Stimulated activated CD8-positive, alpha-beta memory T cell treated with anti-CD3 and anti-CD28 coated beads, Interleukin-15, amount 100 ng/mL, for 4 hours (primary cell): ENCODE measurements around the gene DBP.
A peak's percentile ranks its signal among the peaks of the same experiment; 100 is the strongest.

Experiments
- DNase-seq, 2 donors: peaks; one replicate each; pipeline ENCODE4 v3.0.0-alpha.2; 2020; ENCODE audit warnings: low read depth in 2 of 2

Gene DBP

DNA sequence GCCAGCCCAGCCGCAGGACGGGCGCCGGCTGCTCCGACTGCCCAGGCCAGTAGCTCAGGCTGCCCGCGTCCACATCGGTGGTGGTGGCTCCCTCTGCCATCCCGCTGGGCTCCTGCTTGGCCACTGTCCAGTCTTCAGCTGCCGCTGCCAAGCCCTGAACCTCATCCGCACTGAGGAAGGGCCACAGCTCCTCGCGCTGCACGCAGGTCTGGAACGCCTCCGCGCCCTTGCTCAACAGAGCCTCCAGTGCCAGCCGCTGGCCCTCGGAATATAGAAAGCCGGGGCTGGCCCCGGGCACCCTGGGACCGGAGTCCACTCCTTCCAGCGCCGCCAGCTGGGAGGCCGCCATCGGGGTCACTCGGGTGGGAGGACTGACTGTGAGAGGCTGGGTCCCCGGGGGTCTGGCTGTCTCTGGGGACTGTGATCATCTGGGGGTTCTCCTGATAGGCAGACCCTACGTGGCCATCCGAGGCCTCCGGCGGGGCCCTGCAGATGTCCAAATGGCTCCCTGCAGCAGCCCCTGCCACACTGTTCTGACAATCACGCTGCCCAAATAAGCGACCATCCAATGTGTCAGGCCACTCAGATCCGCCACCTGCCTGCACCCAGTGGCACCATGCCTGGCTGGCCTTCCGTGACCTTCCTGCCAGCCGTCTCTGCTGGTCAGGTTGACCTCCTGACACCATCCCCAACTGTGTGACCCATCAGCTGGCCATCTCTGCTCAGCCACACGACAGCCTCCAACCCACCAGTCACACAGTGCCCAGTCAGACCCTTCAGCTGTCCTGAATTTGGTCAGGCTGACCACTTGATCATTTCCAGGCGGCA is 23.9 kb downstream of the DBP start:
- DNase-seq: no peak

DNA sequence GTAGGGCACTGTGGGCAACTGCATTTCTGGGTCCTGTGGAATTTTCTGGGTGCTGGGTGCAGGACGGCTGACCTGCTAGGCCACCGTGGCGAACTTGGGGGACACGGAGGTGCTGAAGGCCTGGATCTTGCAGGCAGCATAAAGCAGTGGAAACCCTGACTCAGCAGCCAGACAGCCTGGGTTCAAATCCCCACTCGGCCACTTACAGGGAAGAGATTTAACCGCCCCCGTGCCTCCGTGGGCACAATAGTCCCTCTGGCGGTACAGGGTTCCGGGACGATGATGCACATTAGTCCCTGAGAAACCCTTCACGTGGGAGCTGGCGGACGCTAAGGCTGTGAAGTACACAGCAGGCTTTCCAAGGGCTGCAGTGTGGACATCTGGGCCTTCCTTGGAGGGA is 25.3 kb downstream of the DBP start:
- no peak for DNase-seq

DNA sequence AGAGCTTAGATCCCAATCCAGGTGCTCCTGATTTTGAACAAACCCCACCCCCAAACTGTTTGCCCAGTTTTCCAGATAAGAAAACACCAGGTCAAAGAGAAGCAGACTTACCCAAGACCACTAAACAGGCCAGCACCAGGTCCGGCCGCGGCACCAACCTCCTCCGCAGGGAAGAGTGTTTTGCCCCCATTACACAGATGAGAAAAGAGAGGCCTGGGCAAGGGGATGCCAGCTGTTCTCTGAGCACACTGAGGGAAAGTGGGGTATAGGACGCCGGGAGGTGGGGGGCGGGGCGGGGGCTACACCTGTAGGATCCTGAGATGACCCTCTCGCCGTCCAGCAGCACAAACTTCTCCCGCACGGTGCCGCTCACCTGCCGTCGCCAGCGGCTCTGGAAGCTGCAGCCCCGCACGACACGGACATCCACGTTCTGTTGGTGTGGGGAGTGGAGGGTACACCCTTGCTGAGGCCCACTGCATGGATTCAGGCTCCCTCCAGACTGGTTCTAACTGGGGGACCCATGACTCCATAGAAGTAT is 27.5 kb downstream of the DBP start:
- no peak for DNase-seq

DNA sequence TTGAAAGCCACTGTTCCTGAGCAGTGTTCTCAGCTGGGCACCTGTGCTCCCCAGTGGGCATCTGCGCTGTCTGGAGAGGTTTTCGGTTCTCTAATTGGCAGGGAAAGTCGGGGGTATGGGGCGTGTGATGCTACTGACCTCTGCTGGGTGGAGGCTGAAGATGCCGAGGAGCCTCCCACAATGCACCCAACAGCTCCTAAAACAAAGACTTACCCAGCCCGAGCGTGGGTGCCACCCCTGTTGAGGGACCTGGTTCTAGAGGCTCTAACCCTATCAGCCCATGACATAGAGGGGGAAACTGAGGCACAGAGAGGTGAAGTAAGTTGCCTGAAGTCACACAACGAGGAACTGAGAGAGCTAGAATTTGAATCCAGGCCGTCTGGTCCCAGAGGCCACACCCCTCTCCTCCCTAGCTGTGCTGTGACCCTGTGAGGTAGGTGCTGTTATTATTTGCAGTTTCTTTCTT is 28.3 kb downstream of the DBP start:
- no peak for DNase-seq

DNA sequence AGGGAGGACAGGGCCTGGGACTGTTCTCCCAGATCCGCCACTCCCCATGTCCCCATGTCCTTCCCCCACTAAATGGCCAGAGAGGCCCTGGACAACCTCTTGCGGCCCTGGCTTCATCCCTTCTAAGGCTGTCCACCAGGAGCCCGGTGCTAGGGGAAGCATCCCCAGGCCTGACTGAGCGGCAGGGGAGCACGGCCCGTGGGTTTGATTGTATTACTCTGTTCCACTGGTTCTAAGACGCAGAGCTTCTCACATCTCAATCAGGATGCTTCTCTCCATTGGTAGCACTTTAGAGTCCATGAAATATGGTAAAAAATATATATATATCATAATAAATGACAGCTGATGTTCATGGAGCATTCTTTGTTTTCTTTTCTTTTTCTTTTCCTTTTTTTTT is 29.8 kb downstream of the DBP start:
- no peak for DNase-seq

DNA sequence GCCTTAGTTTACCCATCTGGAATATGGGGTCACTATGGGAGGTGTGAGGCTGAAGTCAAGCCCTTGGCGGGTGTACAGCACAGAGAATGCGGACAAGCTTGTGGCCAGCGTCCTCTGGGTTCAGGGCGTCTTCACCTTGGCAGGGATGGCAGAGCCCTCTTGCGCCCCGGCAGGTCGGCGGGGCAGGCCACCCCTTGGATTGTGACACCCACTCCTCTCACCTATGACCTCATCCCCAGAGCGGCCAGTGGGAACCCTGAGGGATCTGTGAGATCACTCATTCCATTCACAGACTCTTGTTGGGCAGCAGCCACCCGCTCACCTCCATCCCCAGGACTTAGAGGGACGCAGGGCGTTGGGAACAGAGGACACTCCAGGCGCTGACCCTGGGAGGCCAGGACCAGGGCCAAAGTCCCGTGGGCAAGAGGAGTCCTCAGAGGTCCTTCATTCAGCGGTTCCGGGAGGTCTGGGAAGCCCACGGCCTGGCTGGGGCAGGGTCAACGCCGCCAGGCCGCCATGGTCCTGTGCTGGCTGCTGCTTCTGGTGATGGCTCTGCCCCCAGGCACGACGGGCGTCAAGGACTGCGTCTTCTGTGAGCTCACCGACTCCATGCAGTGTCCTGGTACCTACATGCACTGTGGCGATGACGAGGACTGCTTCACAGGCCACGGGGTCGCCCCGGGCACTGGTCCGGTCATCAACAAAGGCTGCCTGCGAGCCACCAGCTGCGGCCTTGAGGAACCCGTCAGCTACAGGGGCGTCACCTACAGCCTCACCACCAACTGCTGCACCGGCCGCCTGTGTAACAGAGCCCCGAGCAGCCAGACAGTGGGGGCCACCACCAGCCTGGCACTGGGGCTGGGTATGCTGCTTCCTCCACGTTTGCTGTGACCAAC is 30.5 kb downstream of the DBP start, which contains the start of gene SPACA4:
Gene SPACA4 (plus strand): TSS at position 280 of the 896 bp plus-strand sequence. CDS start 237 bp downstream, at position 517.
- DNase-seq: no peak

DNA sequence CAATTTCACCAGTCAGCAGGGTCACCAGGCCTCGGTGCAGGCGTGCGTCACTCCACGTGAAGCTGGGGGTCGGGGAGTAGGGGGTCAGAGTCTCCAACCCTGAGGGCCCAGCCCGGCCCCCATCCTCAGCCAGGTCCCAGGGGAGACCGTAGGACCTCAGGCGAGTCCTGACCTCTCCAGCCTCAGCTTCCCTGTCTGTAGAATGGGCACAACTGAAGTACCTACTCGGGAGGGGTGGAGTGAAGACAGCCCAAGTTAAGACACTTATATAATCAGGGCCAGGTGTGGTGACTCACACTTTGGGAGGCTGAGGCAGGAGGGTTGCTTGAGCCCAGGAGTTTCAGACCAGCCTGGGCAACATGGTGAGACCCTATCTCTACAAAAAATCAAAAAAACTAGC is 33.3 kb downstream of the DBP start:
- no peak for DNase-seq

DNA sequence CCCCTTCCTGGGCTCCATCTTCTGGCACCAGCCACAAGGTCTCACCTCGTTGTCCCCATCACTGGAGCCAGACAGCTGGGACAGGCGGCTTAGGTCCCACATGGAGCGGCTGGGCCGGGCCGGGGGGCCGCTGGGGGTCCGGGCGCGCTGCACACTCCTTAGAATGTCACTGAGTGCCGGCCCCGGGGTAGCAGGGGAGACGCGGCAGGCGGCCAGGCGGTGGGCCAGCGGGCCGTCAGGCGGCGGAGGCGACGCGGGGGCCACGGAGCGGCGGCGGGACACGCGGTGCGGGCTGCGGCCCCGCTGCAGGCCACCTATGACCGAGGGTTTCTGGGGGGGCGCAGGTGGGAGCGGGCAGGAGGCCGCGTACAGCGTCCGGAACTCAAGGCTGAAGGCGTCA is 33.7 kb downstream of the DBP start:
- no peak for DNase-seq

DNA sequence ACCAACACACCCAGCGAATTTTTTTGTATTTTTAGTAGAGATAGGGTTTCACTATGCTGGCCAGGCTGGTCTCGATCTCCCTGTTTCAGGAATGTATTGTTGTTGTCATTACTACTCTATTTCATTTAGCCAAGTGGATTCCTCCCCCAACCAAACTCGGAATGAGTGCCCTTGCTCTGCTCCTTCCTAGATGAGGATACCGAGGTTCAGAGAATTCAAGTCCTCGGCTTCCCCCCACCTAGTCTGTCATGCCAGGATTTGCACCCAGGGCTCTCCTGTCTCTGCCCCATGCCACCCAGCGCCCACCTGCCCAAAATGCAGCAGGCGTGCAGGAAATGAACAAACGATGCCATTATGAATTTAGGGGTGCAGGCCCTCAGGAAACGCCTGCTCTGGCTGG is 34.2 kb downstream of the DBP start:
- DNase-seq: no peak

DNA sequence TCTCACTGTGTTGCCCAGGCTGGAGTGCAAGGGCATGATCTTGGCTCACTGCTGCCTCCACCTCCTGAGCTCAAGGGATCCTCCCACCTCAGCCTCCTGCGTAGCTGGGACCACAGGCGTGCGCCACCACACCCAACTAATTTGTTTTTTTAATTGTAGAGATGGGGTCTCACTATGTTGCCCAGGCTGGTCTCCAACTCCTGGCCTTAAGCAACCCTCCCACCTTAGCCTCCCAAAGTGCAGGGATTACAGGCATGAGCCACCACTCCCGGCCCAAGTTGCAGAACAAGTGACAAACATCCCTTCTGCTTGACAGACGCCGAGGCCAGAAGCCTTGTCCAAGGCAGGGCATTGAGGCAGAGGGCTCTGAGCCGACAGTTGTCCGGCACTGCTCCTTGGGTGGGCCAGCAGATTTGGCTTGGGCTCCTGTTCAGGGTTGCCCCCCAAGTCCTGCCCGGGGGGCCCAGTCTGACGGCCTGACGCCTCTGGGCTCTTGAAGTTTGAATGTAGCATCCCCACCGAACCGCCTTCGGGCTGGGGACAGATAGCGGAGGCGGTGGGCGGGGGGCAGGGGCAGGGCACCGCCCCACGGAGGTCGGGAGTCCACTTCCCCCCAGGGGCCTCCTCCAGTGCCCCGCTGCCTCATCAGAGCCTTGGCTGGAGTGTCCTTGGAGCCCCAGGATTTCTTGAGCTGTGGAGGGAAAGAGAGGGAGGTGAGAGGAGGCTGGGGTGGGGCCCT is 36.3 kb downstream of the DBP start:
- no peak for DNase-seq

DNA sequence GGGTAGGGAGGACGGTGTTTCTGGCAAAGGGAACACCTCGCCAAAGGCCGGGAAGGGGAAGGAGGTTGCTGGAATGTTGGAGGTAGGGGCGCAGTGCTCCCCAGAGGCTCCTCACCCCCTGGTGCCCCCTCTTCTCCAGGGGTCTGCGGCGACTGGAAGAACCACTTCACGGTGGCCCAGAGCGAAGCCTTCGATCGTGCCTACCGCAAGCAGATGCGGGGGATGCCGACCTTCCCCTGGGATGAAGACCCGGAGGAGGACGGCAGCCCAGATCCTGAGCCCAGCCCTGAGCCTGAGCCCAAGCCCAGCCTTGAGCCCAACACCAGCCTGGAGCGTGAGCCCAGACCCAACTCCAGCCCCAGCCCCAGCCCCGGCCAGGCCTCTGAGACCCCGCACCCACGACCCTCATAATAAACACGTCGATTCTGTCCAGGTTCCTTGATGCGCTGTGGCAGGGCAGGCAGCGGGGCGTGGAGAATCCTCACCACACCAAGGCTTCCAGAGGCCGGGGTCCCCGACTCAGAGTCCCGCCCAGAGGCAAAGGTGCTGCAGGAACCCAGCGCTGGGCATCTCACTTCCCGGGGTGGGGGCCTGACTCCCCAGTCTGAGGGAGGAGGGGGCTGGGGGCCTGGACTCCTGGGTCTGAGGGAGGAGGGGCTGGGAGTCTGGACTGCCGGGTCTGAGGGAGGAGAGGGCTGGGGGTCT is 38.0 kb downstream of the DBP start:
- no peak for DNase-seq

DNA sequence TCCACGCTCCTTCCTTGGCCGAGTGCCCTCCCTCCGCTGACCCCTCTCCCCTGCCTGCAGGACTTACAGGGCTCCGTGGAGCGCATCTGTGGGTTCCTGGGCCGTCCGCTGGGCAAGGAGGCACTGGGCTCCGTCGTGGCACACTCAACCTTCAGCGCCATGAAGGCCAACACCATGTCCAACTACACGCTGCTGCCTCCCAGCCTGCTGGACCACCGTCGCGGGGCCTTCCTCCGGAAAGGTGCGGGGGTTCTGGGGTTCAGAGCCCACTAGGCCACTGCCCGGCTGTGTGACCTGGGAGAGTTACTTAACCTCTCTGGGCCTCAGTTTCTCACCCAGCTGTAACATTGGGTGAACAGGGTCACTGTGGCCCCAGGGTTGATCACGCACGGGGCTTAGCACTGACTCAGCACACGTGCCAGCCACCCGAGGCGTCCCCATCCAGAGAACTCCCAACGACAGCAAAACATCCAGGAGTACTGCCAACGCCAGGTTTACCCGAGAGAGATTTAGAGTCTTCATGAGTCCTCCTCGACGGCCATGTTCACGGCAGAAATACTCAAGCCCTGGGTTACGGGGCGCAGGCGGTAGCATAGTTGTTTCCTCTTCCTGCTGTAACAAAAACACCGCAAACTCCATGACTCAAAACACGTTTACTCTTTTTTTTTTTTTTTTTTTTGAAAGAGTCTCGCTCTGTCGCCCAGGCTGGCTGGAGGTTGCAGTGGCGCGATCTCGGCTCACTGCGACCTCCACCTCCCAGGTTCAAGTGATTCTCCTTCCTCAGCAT is 40.3 kb downstream of the DBP start:
- no peak for DNase-seq

DNA sequence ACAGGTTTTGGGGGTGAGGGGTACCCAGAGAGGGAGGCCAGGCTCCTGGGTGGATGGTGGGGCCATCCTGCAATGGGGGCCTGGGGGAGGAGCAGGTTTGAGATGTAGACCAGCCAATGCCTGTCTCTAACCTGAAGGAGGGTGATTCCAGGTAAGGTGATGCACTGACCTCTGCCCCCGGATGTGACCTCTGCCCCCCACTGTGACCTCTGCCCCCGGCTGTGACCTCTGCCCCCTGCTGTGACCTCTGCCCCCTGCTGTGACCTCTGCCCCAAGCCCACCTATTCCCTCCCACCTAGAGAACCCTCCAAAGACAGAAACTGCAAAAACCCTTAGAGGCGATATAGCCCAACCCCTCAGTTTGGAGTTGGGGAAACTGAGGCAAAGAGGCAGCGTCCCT is 40.9 kb downstream of the DBP start:
- no peak for DNase-seq

DNA sequence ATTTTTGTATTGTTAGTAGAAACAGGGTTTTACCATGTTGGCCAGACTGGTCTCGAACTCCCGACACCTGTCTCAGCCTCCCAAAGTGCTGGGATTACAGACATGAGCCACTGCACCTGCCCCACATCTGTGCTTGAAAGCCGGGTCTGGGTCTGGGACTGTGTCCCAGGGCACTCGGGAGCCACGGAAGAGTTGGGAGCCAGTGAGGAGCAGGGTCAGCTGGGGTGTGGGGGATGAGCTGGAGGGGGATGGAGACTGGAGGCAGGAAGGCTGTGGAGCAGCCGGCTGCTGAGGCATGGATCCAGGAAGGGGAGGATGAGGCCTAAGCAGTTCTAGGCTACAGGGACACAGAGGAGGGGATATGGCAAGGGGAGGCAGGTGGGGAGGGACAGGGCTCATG is 41.3 kb downstream of the DBP start:
- no peak for DNase-seq

DNA sequence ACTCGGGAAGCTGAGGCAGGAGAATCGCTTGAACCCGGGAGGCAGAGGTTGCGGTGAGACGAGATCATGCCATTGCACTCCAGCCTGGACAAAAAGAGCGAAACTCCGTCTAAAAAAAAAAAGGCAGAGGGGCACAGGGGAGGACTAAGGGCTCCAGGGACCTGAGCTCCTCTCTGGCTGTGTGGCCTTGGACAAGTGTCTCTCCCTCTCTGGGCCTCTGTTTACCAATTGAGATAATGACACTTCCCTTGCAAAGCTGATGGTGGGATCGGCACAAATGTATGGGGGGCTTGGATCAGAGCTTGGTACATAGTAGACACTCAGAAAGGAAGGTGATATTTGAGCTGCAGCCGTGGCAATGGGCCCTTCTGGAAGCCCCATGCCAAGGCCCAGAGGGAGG is 42.0 kb downstream of the DBP start:
- DNase-seq: no peak

DNA sequence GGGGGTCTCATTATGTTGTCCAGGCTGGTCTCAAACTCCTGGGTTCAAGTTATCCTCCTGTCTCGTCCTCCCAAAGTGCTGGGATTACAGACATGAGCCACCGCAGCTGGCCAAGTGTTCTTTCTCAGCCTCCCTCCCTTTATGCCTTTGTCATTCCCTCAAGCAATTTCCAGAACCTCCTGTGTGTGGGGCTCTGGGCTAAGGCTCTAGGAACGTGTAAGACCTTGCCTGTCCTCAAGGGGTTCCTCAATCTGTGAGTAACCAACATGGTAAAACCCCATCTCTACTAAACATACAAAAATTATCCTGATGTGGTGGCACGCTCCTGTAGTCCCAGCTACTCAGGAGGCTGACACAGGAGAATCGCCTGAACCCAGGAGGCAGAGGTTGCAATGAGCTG is 46.2 kb downstream of the DBP start:
- no peak for DNase-seq

DNA sequence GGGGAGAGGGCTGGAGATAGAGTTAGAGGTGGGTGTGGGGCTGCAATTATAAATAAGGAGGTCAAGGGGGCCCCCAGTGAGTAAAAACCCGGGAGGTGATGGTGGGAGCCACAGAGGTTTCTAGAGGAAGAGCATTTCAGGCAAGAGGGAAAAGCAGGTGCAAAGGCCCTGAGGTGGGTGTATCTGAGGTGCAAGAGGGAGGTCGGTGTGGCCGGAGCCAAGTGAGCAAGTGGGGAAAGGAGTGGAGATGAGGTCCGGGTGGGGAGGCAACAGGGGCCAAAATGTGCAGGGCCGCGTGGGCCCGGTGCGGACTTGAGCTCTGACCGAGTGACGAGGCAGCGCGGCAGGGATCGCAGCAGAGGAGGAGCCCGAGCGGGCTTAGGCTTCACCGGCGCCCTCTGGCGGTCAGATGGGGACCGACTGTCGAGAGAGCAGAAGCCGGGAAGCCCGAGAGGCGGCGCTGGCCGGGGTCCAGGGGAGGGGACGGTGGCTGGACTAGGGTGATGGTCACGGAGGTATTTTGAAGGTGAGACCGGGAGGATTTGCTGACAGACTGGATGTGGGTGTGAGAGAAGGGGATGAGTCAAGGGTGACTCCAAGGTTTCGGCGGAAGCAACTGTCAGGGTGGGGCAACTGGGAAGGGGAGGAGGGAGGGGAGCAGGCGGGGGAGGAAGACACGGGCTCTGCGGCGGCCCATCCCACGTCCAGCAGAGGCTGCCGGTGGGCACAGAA is 48.3 kb downstream of the DBP start:
- peak; percentile 55 to 60 for DNase-seq

DNA sequence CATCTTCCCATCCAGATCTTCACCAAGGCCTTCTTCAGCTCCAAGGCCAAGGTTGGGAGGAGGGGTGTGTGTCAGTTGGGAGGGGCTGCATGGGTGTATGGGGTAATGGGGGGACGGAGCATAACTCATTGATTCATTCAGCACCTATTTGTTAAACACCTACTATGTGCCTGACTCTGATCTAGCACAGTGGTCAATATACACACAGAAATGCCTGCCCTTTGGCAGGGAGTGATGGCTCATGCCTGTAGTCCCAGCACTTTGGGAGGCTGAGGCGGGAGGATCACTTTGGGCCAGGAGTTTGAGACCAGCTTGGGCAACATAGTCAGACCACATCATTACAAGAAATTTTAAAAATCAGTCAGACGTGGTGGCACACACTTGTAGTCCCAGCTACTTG is 49.8 kb downstream of the DBP start:
- DNase-seq: no peak

DNA sequence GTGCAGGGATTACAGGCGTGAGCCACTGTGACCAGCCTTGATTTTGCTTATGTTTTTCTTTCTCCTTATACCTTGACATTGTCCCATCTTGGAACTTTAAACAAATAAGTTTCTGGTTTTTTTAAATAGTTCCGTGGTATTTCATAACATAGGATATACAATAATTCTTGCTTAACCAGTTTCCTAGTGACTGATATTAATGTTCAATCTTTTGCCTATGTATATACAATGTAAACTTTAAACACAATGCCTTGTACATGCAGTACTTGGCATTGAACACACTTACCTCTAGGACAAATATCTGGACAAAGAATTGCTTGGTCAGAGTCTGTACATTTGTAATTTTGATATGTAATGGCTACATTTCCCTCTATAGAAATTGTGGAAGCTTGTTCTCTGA is 55.0 kb downstream of the DBP start:
- no peak for DNase-seq
